Measurements from ENCODE around the gene PJA1.

DNA sequence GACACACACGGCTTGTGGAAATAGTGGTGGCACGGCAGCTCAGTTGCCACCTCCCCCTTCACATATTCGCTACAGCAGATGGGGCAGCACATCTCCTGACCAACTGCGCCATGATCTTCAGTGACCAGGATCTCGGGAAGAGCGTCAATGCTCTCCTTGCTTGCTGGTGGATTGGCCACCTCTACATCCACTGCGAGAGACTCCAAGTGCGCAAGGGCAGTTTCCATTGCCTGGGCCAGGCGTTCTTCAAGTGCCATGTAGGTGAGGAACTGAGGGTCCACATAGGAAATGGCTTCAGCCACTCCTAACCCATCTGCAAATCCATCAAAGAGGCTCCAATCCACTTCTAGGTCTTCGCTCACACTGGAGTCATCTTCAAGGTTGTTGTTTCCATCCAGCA lies 3.9 kb downstream of the PJA1 start:
- TF ChIP-seq, protein P1, sequence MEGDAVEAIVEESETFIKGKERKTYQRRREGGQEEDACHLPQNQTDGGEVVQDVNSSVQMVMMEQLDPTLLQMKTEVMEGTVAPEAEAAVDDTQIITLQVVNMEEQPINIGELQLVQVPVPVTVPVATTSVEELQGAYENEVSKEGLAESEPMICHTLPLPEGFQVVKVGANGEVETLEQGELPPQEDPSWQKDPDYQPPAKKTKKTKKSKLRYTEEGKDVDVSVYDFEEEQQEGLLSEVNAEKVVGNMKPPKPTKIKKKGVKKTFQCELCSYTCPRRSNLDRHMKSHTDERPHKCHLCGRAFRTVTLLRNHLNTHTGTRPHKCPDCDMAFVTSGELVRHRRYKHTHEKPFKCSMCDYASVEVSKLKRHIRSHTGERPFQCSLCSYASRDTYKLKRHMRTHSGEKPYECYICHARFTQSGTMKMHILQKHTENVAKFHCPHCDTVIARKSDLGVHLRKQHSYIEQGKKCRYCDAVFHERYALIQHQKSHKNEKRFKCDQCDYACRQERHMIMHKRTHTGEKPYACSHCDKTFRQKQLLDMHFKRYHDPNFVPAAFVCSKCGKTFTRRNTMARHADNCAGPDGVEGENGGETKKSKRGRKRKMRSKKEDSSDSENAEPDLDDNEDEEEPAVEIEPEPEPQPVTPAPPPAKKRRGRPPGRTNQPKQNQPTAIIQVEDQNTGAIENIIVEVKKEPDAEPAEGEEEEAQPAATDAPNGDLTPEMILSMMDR (IDR thresholded peaks at IDR 0.05) = no peak
- no peak for TF ChIP-seq POLR2A (IDR thresholded peaks at IDR 0.05)

Measured in body of pancreas (tissue), 4 donors.